HG03066 (cell line): Measurements from ENCODE around the gene CASS4.
A peak's percentile ranks its signal among the peaks of the same experiment; 100 is the strongest.

ENCODE experiments used
- ATAC-seq: cut with Tn5 transposase; IDR thresholded peaks from one replicate; pipeline ENCODE4 v1.9.1; 2021; ENCODE audit warnings: low read depth; ENCODE audit not compliant: unreplicated experiment

Gene CASS4

DNA sequence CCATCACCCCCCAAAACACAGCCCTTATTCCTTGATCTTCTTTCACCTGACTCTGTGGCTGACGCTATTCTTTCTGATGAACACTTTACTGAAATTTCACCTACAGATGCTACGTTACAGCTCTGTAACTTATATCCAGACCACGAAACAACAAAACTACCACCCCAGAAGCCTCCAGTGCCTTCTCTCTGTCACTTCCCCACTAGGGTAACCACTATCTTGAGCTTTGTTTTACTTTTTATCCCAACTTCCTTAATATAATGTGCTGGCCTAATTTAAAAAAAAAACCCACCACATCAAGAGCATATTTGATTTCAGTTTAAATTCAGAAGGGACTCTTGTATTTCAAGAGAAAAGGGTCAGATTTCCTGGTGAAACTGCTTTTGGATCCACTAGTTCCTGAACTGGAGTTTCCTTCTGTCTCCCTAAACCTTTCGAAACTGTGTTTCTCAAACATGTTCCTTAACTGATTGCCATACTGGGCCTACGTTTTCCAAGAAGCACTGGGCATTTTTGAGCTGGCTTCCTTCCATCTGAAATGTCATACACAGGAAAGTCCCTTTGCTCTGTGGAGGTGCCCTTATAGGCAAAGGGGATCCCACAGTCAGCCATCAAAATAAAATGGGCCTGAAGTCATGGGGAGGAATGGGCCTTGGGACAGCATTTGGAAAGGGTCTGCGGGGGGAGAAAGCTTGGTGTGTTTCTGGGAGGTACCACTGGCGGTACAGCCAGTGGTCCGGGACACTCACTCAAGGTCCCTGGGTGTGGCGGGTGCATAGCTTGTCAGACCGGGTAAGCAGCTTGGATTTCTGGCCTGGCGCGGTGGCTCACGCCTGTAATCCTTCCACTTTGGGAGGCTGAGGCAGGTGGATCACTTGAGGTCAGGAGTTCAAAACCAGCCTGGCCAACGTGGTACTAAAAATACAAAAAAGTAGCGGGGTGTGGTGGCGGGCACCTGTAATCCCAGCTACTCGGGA is 30.6 kb downstream of the CASS4 start:
- ATAC-seq, result no peak

DNA sequence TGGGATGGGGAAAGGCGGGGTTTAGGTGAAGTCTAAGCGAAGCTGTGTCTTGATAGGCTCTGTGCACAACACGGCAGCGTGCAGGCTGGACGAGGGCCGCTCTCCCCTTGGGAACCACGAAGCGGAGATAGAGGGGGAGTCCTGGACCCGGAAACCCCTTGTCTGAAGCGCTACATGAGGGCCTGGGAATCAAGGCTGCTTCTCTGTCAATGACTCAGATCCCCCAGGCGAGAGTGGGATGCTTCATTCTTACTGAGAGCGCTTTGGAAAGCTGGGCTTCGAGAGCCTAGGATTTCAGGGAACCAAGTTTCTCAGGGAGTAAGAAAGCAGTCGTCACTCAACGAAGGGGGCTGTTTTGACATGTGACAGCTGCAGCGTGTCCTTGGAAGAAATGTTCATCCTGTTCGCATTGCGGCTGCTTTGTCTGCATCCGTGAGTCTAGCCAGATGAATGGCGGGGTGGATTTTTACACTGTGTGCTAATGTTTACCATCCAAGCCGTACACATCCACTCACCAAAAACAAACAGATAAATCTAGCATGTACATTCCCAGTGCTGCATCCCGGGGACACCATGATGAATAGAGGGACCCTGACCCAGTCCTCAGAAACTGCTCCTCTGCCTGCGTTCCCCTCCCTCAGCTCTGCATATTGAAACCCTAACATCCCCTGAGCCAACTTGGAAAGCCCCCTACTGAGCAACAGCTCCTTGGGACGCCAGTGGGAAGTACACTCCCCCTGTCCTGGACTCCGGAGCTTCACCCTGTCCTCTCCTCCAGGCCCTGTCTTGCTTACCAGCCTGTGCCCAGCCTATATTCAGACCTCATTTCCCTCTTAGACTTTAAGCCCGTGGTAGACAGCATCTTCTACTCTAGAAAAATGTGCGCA is 31.8 kb downstream of the CASS4 start:
- no peak for ATAC-seq

DNA sequence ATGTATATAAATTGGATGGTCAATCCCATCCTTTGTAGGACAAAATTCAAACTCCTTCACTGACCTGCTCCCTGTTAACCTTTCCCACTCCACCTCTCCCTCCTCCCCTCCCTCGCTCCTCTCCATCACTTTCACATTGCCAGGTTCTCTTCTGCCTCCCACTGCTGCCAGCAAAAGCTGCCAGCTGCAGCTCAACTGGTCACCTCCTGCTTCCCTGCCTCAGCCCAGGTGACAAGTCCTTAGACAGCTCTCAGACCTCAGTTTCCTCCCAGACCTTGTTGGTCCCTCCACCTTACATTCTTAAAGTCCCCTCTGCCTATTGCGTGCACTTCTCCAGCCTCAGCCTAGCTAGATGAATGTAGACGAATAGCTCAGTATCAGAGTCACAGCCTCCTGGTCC is 33.1 kb downstream of the CASS4 start:
- ATAC-seq, result no peak

DNA sequence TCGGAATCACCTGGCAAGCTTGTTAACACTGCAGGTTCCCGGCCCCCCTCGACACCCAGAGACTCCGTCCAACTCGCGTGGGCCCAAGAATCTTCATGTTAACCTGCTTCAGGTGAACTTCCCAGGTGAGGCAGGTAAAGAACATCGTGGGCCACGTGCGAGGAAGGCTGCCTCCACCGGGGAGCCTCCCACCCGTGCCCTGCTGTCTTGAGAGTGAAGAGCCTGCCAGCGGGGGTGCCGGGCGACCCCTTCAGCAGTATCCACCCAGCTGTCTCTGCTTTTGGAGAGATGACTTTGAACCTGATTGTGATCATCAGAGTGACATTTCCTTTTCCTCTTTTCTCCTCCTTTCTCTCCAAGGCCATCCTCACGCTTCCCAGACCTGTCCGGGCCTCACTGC is 33.5 kb downstream of the CASS4 start:
- ATAC-seq, result no peak

GRCh38 chr20:56447227-56447626 is 35.2 kb downstream of the CASS4 start:
- ATAC-seq, result no peak

DNA sequence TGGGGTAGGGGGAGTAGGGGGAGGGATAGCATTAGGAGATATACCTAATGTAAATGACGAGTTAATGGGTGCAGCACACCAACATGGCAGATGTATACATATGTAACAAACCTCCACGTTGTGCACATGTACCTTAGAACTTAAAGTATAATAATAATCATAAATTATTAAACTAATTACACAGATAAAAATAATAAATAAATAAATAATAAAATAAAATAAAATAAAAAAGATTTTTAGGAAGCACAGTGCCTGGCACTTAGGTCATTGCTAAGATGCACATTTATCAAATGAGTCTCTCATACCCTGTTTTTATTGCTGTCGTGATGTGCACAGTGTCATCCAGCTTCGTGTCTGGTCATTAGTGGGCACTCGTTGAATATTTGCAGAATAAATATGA is 37.4 kb downstream of the CASS4 start:
- ATAC-seq, result no peak

- ATAC-seq, result no peak
These were observed 39.2 kb downstream of the CASS4 start for GRCh38 chr20:56451056-56451765.

DNA sequence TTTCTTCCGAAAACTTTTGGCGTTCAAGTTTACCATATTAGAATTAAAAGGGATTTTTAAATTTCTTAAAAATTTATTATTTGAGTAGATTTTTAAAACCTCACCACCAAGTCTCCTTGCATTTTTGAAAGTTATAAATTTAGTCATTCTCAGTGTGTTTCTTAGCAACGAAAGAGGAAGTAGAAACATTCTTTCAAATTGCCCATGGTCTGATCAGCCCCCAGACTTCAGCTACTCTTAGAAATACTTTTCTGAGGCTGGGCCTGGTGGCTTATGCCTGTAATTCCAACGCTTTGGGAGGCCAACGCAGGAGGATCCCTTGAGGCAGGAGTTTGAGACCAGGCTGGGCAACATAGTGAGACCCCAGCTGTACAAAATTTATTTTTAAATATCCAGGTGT is 41.3 kb downstream of the CASS4 start:
- ATAC-seq, result no peak

DNA sequence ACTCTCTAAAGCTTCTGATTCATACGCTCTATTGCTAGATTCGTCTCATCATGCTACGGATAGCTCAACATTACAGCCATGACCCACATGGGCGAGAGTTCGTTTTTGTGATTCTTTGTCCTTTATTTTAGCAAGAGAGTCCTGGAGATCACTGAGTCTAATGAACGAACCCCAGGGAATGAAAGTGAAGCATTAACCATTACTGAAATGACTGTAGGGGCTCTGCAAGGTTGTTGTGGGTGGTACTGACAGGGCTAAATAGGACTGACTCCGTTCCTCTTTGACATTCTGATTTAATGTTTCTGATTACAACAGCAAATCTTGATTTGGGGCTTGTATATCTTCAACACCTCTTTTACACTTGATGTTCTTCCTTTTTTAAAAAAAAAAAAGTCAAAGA is 42.7 kb downstream of the CASS4 start:
- no peak for ATAC-seq

DNA sequence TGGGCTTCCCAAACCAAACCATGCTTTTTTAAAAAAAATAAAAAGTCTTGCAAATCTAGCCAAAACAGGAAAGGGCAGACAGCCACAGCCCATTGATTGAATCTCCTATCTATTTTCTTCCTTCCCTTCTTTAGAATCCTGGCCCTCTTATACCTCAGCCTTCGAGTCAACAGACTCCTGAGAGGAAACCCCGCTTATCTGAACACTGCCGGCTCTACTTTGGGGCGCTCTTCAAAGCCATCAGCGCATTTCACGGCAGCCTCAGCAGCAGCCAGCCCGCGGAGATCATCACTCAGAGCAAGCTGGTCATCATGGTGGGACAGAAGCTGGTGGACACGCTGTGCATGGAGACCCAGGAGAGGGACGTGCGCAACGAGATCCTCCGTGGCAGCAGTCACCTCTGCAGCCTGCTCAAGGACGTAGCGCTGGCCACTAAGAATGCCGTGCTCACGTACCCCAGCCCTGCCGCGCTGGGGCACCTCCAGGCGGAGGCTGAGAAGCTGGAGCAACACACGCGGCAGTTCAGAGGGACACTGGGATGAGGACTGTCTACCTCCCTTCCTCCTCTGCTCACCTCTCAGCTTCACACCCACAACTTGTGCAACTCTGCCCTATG is 46.3 kb downstream of the CASS4 start:
- ATAC-seq, result no peak

GRCh38 chr20:56460459-56460858 is 48.4 kb downstream of the CASS4 start:
- no peak for ATAC-seq

DNA sequence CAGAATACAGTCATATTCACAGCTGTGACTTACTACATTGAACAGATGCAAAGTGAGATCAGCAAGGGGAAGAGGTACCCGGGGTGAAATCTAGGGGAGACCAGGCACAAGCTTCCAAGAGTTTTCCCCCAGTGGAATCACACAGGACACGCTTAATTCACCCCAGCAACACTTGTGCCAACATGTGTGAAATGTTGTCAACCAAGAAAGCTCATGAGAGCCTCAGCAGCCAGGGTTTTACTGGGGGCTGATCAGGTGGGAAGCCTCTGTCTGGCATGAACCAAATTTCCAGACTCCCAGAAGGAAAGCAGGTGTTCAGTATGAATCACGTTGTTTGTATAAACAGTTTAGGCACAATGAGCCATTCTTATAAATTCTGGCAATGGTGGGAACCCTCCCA is 49.5 kb downstream of the CASS4 start:
- ATAC-seq, result no peak

- no peak for ATAC-seq
These were observed 51.4 kb downstream of the CASS4 start for GRCh38 chr20:56463428-56463827.

- no peak for ATAC-seq
These were observed 53.9 kb downstream of the CASS4 start for GRCh38 chr20:56465997-56466396.

GRCh38 chr20:56467968-56468315 is 55.9 kb downstream of the CASS4 start:
- ATAC-seq, result peak; percentile 2

GRCh38 chr20:56468316-56469076 is 56.4 kb downstream of the CASS4 start, which contains the start of gene RTF2:
RTF2 (plus strand) TSS chr20:56468627; CDS start chr20:56468698, 71 bp downstream.
- peak; percentile 98 for ATAC-seq

DNA sequence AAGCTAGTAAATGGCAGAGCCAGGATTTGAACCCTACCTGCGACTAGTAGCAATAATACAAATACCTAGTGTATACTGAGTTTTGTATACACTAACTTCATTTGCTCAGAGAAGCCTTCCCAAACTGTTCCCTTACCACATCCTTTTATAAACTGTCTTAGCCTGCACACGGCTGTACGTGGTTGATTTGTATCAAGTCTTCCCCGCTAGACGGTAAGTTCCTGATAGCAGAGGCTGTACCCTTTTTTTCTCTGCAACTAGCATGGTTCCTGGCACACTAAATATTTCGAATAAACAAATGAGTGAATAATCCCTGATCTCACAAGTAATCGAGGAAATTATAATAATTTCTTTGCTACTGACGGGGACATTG is 57.0 kb downstream of the CASS4 start:
- no peak for ATAC-seq

GRCh38 chr20:56483970-56484369 is 71.9 kb downstream of the CASS4 start:
- ATAC-seq, result no peak

- ATAC-seq, result no peak
These were observed 75.2 kb downstream of the CASS4 start for GRCh38 chr20:56487216-56487615.

DNA sequence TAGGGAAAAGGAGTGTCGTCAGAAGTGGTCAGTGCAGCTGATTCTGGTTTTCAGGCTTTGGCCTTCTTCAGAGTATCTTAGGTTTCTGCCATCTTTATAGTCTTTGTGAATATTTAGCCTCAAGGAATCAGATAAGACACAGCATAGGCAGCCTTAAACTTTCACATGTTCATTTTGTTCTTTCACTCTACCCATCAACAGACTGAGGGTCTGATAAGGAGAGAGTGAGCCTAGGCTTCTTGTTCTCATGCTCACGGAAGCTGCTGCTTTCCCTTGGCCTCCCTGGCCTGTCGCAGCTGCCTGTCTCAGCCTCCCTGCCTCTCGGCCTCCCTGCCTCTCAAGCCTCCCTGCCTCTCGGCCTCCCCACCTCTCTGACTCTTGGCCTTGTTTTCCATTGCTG is 76.5 kb downstream of the CASS4 start:
- no peak for ATAC-seq
